GM12878 (cell line): ENCODE data around the gene OR1S2.

Experiments
- EZH2 ChIP-seq: IDR thresholded peaks from 2 replicates; pipeline ENCODE4 v1.6.1; 2012; ENCODE audit warnings: low read depth, mild to moderate bottlenecking, control low read depth, inconsistent platforms, low read length, borderline replicate concordance; ENCODE audit not compliant: control insufficient read depth
- FOS ChIP-seq: IDR thresholded peaks from 3 replicates; pipeline ENCODE4 v1.6.1; 2011; ENCODE audit warnings: borderline replicate concordance; ENCODE audit not compliant: insufficient read length; ENCODE audit errors: extremely low read depth
- JUNB ChIP-seq: IDR thresholded peaks from 2 replicates; pipeline ENCODE4 v1.6.1; 2016; ENCODE audit warnings: antibody characterized with exemption, mild to moderate bottlenecking
- NRF1 ChIP-seq: conservative IDR thresholded peaks from 2 replicates; pipeline ENCODE4 v1.6.1; 2011; ENCODE audit warnings: mild to moderate bottlenecking, low read depth, low read length, improper control_type of control experiment
- SIN3A ChIP-seq: IDR thresholded peaks from 2 replicates; pipeline ENCODE4 v1.6.1; 2012; ENCODE audit warnings: low read depth, low read length, improper control_type of control experiment
- ZBTB11 ChIP-seq: fragments of 450-650 bp; formaldehyde crosslinking; IDR thresholded peaks from 2 replicates; pipeline ENCODE4 v1.5.0; 2022; ENCODE audit warnings: mild to moderate bottlenecking, missing genetic modification characterization

GRCh38 chr11:58186938-58187337 is 17.0 kb downstream of the OR1S2 start:
- TF ChIP-seq SIN3A (no peak), FOS (no peak), JUNB (no peak), EZH2 (no peak), NRF1 (no peak), ZBTB11 (no peak)
